NCI-H2081 (cell line): ENCODE data around the gene SENP1.

ENCODE experiments used
- DNase-seq, 2 experiments: peaks; one replicate each; lab custom pipeline; 2025; lab: John Stamatoyannopoulos, UW

SENP1 gene

GRCh38 chr12:48067250-48067938 is 38.5 kb downstream of the SENP1 start:
- DNase-seq: no peak

DNA sequence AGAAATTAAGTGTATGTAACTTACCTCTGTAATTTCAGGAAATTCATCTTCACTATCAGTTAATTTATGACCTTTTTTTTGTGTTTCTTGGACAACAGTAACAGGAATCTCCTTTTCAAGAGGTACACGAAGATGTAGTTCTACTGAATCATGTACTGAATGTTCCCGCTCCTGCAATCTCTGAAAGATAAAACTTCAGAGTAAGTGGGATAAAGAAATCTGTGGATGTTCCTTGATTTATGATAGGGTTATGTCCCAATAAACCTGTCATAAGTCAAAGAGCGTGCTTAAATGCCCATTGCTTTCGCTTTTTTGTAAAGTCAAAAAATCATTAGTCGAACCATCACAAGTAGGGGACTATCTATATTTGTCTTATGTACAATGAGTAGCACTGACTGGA is 40.8 kb downstream of the SENP1 start:
- no peak for DNase-seq

DNA sequence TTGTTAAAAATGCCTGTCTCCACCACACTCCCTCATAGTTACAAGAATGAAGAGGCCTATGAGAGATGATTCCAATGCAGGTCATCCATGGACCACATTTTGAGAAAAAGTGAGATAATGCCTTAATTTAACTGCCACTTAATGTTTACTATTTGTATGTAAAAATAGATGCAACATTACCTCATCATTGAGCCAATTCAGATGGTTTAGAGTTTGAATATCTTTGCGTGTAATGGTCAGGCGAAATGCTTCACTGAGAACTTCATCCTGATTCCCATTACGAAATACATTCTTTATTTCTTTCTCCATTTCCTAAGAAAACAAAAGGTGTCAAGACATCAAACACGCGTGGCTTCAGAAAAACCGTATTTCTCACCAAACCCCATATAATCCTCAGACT is 42.3 kb downstream of the SENP1 start:
- no peak for DNase-seq

GRCh38 chr12:48061938-48062719 is 43.8 kb downstream of the SENP1 start:
- no peak for DNase-seq

GRCh38 chr12:48060474-48060873 is 45.4 kb downstream of the SENP1 start:
- no peak for DNase-seq

DNA sequence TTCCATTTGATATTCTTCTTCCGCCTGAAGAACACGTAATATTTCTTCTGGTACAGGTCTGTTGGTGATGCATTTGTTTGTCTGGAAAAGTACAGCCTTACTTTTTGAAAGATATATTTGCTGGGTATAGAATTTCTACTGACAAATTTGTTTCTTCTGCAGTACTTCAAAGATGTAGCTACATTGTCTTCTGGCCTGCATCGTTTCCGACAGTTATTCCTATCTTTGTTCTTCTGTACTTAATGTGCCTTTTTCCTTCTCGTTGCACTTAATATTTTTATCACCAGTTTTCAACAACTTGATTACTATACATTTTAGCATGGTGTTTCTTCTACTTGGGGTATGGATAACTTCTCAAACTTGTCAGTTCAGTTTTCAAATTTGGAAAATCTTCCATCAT is 47.1 kb downstream of the SENP1 start:
- DNase-seq: no peak

DNA sequence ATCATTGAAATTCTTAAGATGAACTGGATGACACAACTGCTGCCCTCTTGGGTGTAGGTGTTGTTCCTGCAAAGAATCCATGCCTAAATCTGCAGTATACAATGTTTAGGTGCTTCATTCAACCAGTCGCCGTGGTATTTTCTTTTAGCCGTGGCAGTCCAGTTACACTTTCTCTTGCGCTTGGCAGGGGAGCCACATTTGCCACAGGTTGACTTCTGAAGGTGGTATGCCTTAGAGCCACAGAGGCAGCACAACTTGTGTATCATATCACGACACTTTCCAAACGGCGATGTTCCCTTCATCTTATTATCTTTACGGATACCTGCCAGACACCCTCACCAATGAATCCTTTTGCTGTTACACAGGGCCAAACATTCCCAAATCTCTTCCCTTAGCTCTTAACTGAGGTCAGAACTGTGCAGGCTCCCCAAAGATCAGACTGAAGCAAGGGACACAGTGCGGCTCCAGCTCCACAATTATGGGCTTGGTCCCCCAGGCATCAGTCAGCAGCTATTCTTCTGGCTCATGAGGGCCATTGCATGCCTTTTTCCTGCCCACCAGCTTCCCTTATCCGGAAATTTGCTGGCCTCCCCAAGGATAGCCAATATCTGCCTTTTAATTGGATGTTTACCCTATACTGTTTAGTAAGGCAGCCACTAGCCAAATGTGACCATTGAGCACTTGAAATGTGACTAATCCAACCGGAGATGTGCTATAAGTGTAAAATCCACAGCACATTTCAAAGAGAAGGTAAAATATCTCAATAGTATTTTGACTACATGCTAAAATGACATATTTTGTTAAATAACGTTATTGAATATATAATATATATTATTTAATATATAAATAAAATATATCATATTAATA is 50.7 kb downstream of the SENP1 start:
- DNase-seq: no peak

DNA sequence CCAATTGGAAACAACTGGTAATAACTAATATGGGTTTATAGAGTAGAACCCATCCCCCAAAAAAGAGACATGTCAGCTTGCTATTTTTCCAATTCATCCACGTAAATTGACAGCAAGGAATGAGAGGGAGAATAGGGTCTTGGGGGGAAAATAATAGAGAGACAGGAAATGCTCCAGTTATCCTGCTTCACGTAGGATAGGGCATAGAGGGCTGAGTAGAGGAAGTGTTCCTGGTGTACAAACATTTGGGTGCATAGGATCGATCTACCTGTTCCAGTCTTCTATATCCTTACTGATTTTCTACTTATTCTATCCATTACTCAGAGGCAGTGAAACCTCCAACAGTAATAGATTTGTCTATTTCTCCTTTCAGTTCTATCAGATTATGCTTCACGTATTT is 52.0 kb downstream of the SENP1 start:
- DNase-seq: no peak

- DNase-seq: no peak
Measured at GRCh38 chr12:48053122-48053521, 52.8 kb downstream of the SENP1 start.

- DNase-seq: no peak
Measured at GRCh38 chr12:48051681-48052080, 54.2 kb downstream of the SENP1 start.

DNA sequence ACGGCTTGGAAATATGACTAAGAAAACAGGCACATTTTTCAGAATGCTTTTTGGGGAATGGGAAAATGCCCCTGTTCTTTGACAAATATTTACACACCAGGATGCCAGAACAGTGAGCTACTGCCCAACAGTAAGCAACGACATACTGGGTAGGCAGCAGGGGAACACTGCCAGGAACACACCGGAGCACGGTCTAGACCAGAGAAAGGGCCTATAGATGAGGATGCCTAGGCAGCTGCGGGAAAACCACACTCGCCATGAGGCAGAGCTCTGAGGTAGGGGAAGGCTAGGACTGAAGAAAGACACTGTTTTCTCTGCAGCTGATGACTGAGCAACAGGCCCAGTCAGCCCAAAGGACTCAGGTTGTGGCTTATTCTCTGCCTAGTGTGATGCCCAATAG is 55.7 kb downstream of the SENP1 start:
- DNase-seq: no peak

DNA sequence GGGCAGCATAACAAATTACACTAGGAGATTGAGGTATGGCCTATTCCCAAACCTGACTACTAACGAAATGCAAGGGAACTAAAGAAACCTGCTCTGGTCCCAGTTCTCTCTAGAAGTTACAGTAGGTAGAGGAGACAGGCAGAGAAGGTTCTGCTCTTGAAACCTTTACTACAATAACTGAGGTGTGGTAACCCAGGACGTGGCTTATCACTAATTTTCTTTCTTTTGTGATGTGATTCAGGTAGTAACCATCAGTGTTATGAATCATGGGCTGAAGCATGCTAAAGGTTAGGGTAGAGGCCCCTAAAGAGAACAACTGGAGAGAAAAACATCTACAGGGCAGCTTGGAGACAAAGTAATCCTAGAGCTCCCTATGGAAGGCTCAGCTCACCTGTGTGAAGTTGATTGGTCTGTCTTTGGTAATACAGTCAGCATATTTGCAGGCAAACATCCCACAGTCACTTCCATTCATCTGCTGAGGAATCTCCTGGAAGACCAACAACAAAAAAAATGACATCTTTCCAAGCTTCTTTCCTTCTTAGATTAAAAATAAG is 59.8 kb downstream of the SENP1 start:
- DNase-seq: no peak

DNA sequence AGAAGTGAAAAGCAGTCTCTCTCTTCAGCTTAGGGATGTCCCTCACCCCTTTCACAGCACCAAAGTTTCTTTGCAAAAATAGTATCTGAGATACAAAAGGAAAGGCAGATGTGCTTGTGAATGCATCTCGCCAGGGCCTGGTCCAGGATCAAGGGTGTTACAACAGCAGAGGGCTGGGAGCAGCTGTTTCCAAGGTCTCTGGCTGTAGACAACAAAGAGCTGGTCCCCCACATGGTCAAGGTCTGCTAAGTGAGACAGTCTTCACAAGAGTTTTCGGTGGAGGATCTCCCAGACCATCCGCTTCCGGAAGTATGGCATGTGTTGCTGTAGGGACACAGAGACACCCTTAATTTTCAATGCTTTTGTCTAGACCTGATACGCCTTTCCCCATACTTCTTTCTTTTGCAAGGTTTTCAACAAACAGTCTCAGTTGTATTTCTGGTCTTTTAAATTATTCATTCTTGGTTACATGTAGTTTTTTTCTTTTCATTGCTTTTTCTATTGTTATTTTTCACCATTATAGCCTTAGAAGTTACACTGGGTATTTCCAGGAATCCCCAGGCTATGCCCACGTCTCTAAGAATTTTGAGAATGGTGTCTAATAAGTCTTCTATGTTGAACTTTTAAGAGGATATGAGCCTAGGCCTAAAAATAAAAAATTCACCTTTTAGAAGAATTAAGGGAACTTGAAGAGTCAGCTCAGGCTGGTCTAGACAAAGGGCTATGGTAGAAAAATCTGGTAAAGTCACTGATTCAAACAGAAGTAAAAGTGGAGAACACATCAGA is 60.6 kb downstream of the SENP1 start:
- no peak for DNase-seq

- no peak for DNase-seq
Measured at GRCh38 chr12:48044396-48044795, 61.5 kb downstream of the SENP1 start.

DNA sequence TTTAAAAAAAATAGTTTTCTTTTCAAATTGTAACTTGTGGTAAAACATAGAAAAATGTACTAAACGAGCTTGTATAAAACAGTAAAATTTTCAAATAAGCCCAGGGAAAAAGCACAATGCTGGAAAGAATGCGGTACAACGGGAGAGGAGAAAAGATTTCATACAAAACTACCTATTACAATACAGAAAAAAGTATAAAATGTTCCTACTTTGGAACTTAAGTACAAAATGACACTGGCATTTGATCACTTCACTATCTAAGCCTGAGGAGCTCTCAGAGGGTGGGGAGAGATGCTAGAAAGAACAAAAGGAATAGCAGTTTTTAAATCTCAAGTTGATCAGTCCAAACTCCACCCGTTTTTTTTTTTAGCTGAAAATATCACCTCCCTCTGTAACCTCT is 62.1 kb downstream of the SENP1 start:
- DNase-seq: no peak

- DNase-seq: no peak
Measured at GRCh38 chr12:48041591-48042423, 64.1 kb downstream of the SENP1 start.

DNA sequence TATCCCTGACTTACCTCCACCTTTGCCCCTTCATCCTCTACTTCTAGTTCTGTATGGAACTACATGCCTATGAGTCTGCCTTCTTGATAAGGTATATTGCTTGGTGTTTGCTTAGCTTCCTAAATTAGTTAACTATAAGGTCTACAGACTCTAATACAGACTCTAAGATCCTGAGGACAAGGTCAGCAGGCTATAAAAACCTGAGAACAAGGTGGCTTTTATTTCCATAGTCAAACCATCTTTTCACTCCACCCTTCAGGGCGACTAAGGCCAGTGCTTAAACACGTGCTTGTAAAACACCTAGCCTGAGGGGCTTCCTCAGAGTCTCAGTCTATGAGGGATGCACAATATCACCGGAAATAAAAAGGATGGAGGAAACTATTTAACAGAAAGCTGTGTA is 65.5 kb downstream of the SENP1 start:
- no peak for DNase-seq

GRCh38 chr12:48039151-48039550 is 66.7 kb downstream of the SENP1 start:
- no peak for DNase-seq

- DNase-seq: no peak
Measured at GRCh38 chr12:48038085-48038484, 67.8 kb downstream of the SENP1 start.

- DNase-seq: no peak
Measured at GRCh38 chr12:48037267-48037915, 68.5 kb downstream of the SENP1 start.
